ENCODE results near the gene ATG3.

The ATG3 gene

GRCh38 chr3:112561734-112562529 is at the start of gene ATG3, which contains the start of gene SLC35A5:
TSS of gene ATG3 (minus strand) at chr3:112561962. CDS start at chr3:112561528, 434 bp downstream.
TSS of gene SLC35A5 (plus strand) at chr3:112562045. CDS start at chr3:112563404, 1,359 bp downstream.
- Mint-ChIP-seq H3K27ac (peak within 1 kb of the TSS; percentile 97), H3K4me1 (peaks cover 46% of the 10 kb centered on the region), H3K4me3 (peak within 1 kb of the TSS; percentile 98), H3K27me3 (no peaks in the 10 kb centered on the region), H3K9me3 (no peaks in the 10 kb centered on the region), H3K36me3 (ENCODE audit: low read depth) (peaks cover 10% of the 10 kb centered on the region)
- peak; percentile 87 for ATAC-seq
- peak; percentile 99 for DNase-seq

- Mint-ChIP-seq H3K9me3 (no peaks in the 10 kb centered on the region), H3K27me3 (no peaks in the 10 kb centered on the region), H3K36me3 (ENCODE audit: low read depth) (no peaks in the 10 kb centered on the region), H3K4me3 (no peak overlapping the region), H3K4me1 (peaks cover 1% of the 10 kb centered on the region), H3K27ac (no peak overlapping the region)
- no peak for ATAC-seq
- no peak for DNase-seq
Measured at GRCh38 chr3:112610121-112610520, 48.4 kb upstream of the ATG3 start.

- H3K4me1 Mint-ChIP-seq, result peaks cover 6% of the 10 kb centered on the region
- no peaks in the 10 kb centered on the region for H3K27me3 Mint-ChIP-seq
- no peaks in the 10 kb centered on the region for H3K36me3 Mint-ChIP-seq (ENCODE audit: low read depth)
- DNase-seq (no peak), ATAC-seq (no peak)
- no peak overlapping the region for H3K4me3 Mint-ChIP-seq
- H3K27ac Mint-ChIP-seq, result no peak overlapping the region
- H3K9me3 Mint-ChIP-seq, result no peaks in the 10 kb centered on the region
Measured at GRCh38 chr3:112607863-112608262, 46.1 kb upstream of the ATG3 start.

- Mint-ChIP-seq H3K27me3 (no peaks in the 10 kb centered on the region), H3K27ac (no peak overlapping the region), H3K36me3 (ENCODE audit: low read depth) (no peaks in the 10 kb centered on the region), H3K4me3 (no peak overlapping the region), H3K9me3 (no peaks in the 10 kb centered on the region), H3K4me1 (peaks cover 16% of the 10 kb centered on the region)
- no peak for DNase-seq
- no peak for ATAC-seq
Measured at GRCh38 chr3:112606098-112606497, 44.3 kb upstream of the ATG3 start.

GRCh38 chr3:112605285-112605684 is 43.5 kb upstream of the ATG3 start:
- H3K27ac Mint-ChIP-seq, result no peak overlapping the region
- peaks cover 16% of the 10 kb centered on the region for H3K4me1 Mint-ChIP-seq
- ATAC-seq (peak; percentile 66), DNase-seq (no peak)
- H3K36me3 Mint-ChIP-seq (ENCODE audit: low read depth), result no peaks in the 10 kb centered on the region
- H3K4me3 Mint-ChIP-seq, result no peak overlapping the region
- H3K9me3 Mint-ChIP-seq, result no peaks in the 10 kb centered on the region
- H3K27me3 Mint-ChIP-seq, result no peaks in the 10 kb centered on the region

GRCh38 chr3:112604536-112604935 is 42.8 kb upstream of the ATG3 start:
- H3K36me3 Mint-ChIP-seq (ENCODE audit: low read depth), result no peaks in the 10 kb centered on the region
- ATAC-seq (no peak), DNase-seq (no peak)
- H3K9me3 Mint-ChIP-seq, result no peaks in the 10 kb centered on the region
- no peak overlapping the region for H3K4me3 Mint-ChIP-seq
- H3K27me3 Mint-ChIP-seq, result no peaks in the 10 kb centered on the region
- H3K27ac Mint-ChIP-seq, result no peak overlapping the region
- H3K4me1 Mint-ChIP-seq, result peaks cover 16% of the 10 kb centered on the region

GRCh38 chr3:112602217-112602838 is 40.6 kb upstream of the ATG3 start:
- Mint-ChIP-seq H3K36me3 (ENCODE audit: low read depth) (no peaks in the 10 kb centered on the region), H3K4me1 (peaks cover 16% of the 10 kb centered on the region), H3K27ac (no peak overlapping the region), H3K4me3 (no peak overlapping the region), H3K27me3 (no peaks in the 10 kb centered on the region), H3K9me3 (no peaks in the 10 kb centered on the region)
- no peak for ATAC-seq
- DNase-seq, result no peak

GRCh38 chr3:112598731-112599130 is 37.0 kb upstream of the ATG3 start:
- H3K36me3 Mint-ChIP-seq (ENCODE audit: low read depth), result no peaks in the 10 kb centered on the region
- DNase-seq (no peak), ATAC-seq (no peak)
- no peaks in the 10 kb centered on the region for H3K9me3 Mint-ChIP-seq
- peaks cover 9% of the 10 kb centered on the region for H3K4me1 Mint-ChIP-seq
- no peak overlapping the region for H3K4me3 Mint-ChIP-seq
- H3K27ac Mint-ChIP-seq, result no peak overlapping the region
- no peaks in the 10 kb centered on the region for H3K27me3 Mint-ChIP-seq

- Mint-ChIP-seq H3K36me3 (ENCODE audit: low read depth) (peaks cover 3% of the 10 kb centered on the region), H3K9me3 (peaks cover 4% of the 10 kb centered on the region), H3K4me3 (no peak overlapping the region), H3K27ac (no peak overlapping the region), H3K27me3 (no peaks in the 10 kb centered on the region), H3K4me1 (peaks cover 9% of the 10 kb centered on the region)
- no peak for DNase-seq
- ATAC-seq, result no peak
Measured at GRCh38 chr3:112597945-112598344, 36.2 kb upstream of the ATG3 start.

- ATAC-seq, result no peak
- no peak overlapping the region for H3K4me3 Mint-ChIP-seq
- DNase-seq, result no peak
- H3K9me3 Mint-ChIP-seq, result peaks cover 10% of the 10 kb centered on the region
- H3K27ac Mint-ChIP-seq, result no peak overlapping the region
- no peaks in the 10 kb centered on the region for H3K27me3 Mint-ChIP-seq
- peaks cover 27% of the 10 kb centered on the region for H3K36me3 Mint-ChIP-seq (ENCODE audit: low read depth)
- peaks cover 2% of the 10 kb centered on the region for H3K4me1 Mint-ChIP-seq
Measured at GRCh38 chr3:112594856-112595255, 33.1 kb upstream of the ATG3 start.

- H3K4me3 Mint-ChIP-seq, result no peak overlapping the region
- ATAC-seq (no peak), DNase-seq (no peak)
- H3K9me3 Mint-ChIP-seq, result peaks cover 10% of the 10 kb centered on the region
- H3K4me1 Mint-ChIP-seq, result peaks cover 2% of the 10 kb centered on the region
- no peaks in the 10 kb centered on the region for H3K27me3 Mint-ChIP-seq
- no peak overlapping the region for H3K27ac Mint-ChIP-seq
- peaks cover 27% of the 10 kb centered on the region for H3K36me3 Mint-ChIP-seq (ENCODE audit: low read depth)
Measured at GRCh38 chr3:112593258-112593657, 31.5 kb upstream of the ATG3 start.

- peaks cover 34% of the 10 kb centered on the region for H3K36me3 Mint-ChIP-seq (ENCODE audit: low read depth)
- peaks cover under 1% of the 10 kb centered on the region for H3K4me1 Mint-ChIP-seq
- DNase-seq (no peak), ATAC-seq (no peak)
- H3K27ac Mint-ChIP-seq, result no peak overlapping the region
- no peaks in the 10 kb centered on the region for H3K27me3 Mint-ChIP-seq
- H3K4me3 Mint-ChIP-seq, result no peak overlapping the region
- peaks cover under 1% of the 10 kb centered on the region for H3K9me3 Mint-ChIP-seq
Measured at GRCh38 chr3:112587336-112587735, 25.6 kb upstream of the ATG3 start.

- DNase-seq (no peak), ATAC-seq (no peak)
- H3K36me3 Mint-ChIP-seq (ENCODE audit: low read depth), result peaks cover 26% of the 10 kb centered on the region
- no peaks in the 10 kb centered on the region for H3K9me3 Mint-ChIP-seq
- H3K27me3 Mint-ChIP-seq, result no peaks in the 10 kb centered on the region
- no peak overlapping the region for H3K4me3 Mint-ChIP-seq
- no peak overlapping the region for H3K27ac Mint-ChIP-seq
- H3K4me1 Mint-ChIP-seq, result no peaks in the 10 kb centered on the region
Measured at GRCh38 chr3:112585782-112586181, 24.0 kb upstream of the ATG3 start.

GRCh38 chr3:112583105-112583504 is 21.3 kb upstream of the ATG3 start:
- DNase-seq (no peak), ATAC-seq (no peak)
- Mint-ChIP-seq H3K27ac (no peak overlapping the region), H3K36me3 (ENCODE audit: low read depth) (peaks cover 21% of the 10 kb centered on the region), H3K4me3 (no peak overlapping the region), H3K4me1 (no peaks in the 10 kb centered on the region), H3K9me3 (no peaks in the 10 kb centered on the region), H3K27me3 (no peaks in the 10 kb centered on the region)

GRCh38 chr3:112582244-112582874 is 20.6 kb upstream of the ATG3 start:
- H3K27ac Mint-ChIP-seq, result no peak overlapping the region
- no peaks in the 10 kb centered on the region for H3K9me3 Mint-ChIP-seq
- DNase-seq, result peak; percentile 26
- H3K27me3 Mint-ChIP-seq, result no peaks in the 10 kb centered on the region
- ATAC-seq, result no peak
- H3K4me1 Mint-ChIP-seq, result no peaks in the 10 kb centered on the region
- H3K36me3 Mint-ChIP-seq (ENCODE audit: low read depth), result peaks cover 16% of the 10 kb centered on the region
- H3K4me3 Mint-ChIP-seq, result no peak overlapping the region
